HUES64 (cell line): ENCODE data around the gene TMEM255B.

Source experiments
- H3K27ac ChIP-seq: 2 replicates; pipeline ENCODE4 v1.7.0; 2013; ENCODE audit warnings: low read depth, low read length, inconsistent platforms
- H3K27me3 ChIP-seq: 2 replicates; pipeline ENCODE4 v1.6.1; 2013; ENCODE audit warnings: mild to moderate bottlenecking, low read length; ENCODE audit not compliant: insufficient read depth
- H3K36me3 ChIP-seq: 2 replicates; pipeline ENCODE4 v1.6.1; 2013; ENCODE audit warnings: mild to moderate bottlenecking, low read length; ENCODE audit not compliant: insufficient read depth
- H3K4me1 ChIP-seq: 2 replicates; pipeline ENCODE4 v1.6.1; 2013; ENCODE audit warnings: mild to moderate bottlenecking, low read length, moderate library complexity; ENCODE audit not compliant: insufficient read depth
- H3K4me3 ChIP-seq: 2 replicates; pipeline ENCODE4 v1.5.1; 2013; ENCODE audit warnings: mild to moderate bottlenecking, low read length, moderate library complexity
- H3K9ac ChIP-seq: 2 replicates; pipeline ENCODE4 v1.6.1; 2013; ENCODE audit warnings: mild to moderate bottlenecking, low read depth, low read length
- H3K9me3 ChIP-seq: 2 replicates; pipeline ENCODE4 v1.6.1; 2013; ENCODE audit warnings: low read depth, low read length; ENCODE audit not compliant: insufficient read depth
- WGBS: fragments of 150-250, 120-280 bp; methylation state at CpG from one replicate; pipeline ENCODE4 v1.1.7; 2013; ENCODE audit warnings: missing lambda C conversion rate; 5-methylcytosine and 5-hydroxymethylcytosine counted together

Gene TMEM255B

GRCh38 chr13:113770937-113771336 lies 11.9 kb downstream of the TMEM255B start:
- Histone ChIP-seq H3K4me3 (no peak overlapping the region), H3K36me3 (no peaks in the 10 kb centered on the region), H3K9ac (no peak overlapping the region), H3K4me1 (no peaks in the 10 kb centered on the region), H3K27ac (no peak overlapping the region), H3K27me3 (no peaks in the 10 kb centered on the region), H3K9me3 (no peaks in the 10 kb centered on the region)
- 94% methylated on average over 5 of the region's 5 CpGs for WGBS

DNA sequence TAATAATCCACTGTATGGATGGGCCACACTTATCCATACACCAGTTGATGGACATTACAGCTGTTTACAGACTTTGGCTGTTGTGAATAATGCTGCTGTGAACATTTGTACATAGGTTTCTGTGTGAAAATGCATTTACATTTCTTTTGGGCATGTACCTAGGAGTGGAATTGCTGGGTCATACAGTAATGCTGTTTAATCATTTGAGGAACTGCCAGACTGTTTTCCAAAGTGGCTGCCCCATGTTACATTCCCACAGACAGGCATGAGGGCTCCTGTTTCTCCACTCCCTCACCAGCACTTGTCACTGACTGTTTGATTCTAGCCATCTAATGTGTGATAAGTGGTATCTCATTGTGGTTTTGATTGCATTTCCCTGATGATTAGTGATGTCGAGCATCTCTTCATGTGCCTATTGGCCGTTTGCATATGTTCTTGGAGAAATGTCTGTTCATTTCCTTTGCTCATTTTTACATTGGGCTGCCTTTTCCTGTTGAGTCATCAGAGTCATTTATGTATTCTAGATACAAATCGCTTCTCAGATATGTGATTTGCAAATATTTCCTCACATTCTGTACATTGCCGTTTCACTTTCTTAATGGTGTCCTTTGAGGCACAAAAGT lies 12.8 kb downstream of the TMEM255B start:
- H3K27me3 ChIP-seq, result no peaks in the 10 kb centered on the region
- 72% methylated on average over 3 of the region's 4 CpGs for WGBS
- no peak overlapping the region for H3K27ac ChIP-seq
- H3K36me3 ChIP-seq, result no peaks in the 10 kb centered on the region
- no peaks in the 10 kb centered on the region for H3K9me3 ChIP-seq
- no peaks in the 10 kb centered on the region for H3K4me1 ChIP-seq
- H3K9ac ChIP-seq, result no peak overlapping the region
- H3K4me3 ChIP-seq, result no peak overlapping the region

DNA sequence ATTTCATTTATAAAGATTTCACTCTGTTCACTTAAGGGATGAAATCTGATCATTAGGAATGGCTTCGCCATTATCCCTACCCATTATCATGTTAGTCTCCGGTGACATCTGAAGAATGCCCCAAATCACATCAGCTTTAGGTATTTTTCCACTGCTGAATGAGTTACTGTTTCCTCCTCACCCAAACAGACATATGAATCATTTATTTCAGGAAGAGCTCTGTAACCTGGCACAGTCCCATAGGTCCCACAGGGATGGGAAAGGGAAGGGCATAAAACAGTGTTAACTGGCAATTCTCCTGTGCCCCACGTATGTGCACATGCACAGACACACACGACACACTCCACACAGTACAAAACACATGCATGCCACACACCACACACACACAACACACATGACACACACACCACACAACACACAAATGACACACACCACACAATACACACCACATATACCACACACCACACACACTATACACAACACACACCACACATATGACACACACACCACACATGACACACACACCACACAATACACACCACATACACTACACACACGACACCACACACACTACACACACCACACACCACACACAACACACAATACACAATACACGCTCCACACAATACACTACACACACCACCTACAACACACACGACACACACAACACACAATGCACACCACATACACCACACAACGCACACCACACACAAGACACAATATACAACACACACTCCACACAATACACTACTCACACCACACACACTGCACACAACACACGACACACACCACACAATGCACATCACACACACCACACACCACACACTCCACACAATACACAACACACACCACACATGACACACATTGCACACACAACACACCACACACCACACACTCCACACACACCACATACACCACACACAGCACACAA lies 15.4 kb downstream of the TMEM255B start:
- H3K4me3 ChIP-seq, result no peak overlapping the region
- no peaks in the 10 kb centered on the region for H3K9me3 ChIP-seq
- no peak overlapping the region for H3K27ac ChIP-seq
- H3K9ac ChIP-seq, result no peak overlapping the region
- peaks cover 3% of the 10 kb centered on the region; the same call in 1 of the 2 replicates for H3K27me3 ChIP-seq
- WGBS, result 80% methylated on average over 9 of the region's 9 CpGs
- no peaks in the 10 kb centered on the region for H3K36me3 ChIP-seq
- H3K4me1 ChIP-seq, result no peaks in the 10 kb centered on the region

- Histone ChIP-seq H3K4me3 (no peak overlapping the region), H3K27me3 (peaks cover 3% of the 10 kb centered on the region; the same call in 1 of the 2 replicates), H3K36me3 (no peaks in the 10 kb centered on the region), H3K27ac (no peak overlapping the region), H3K4me1 (no peaks in the 10 kb centered on the region), H3K9ac (no peak overlapping the region), H3K9me3 (no peaks in the 10 kb centered on the region)
- 94% methylated on average over 28 of the region's 28 CpGs for WGBS
These were observed 16.6 kb downstream of the TMEM255B start for GRCh38 chr13:113775451-113776145.

DNA sequence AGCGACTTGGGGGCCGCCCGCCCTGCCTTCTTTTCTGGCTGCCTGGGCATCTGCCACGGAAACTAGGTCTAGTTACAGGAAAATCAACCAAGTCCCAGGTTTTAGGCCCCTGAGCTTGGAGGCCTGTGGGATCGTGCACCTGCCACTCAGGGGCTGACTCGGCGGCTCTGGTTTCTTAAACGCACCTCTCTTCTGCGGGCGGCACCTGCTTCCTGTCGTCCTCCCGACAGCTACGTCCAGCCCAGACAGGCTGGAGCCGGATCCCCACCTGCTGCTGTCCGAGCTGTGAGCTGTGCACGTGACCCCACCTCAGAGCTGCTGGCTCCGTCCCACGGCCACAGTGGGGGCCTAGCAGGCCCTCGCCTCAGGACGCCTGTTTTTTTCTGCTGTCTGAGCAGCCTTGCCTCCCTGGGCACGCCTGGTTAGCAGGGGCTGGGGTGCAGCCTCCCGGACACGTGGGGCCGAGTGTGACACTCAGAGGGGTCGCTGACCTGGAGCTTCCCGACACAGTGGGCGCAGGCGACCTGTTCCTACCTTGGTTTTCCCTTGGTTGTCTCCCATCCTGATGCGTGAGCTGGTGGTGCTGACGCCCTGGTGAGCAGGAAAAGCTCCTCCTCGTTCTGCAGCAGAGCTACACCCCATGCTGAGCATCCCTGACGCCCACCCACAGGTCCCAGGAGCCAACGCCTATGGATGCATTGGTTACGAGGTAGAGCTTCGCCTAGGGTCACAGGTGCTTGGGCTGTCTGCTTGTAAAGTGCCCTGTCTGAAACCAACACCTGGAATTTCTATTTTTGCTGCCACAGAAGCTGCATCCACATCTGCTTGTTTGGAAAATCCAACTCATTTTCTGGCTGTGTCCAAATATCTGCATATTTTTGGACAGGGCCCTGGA lies 17.5 kb downstream of the TMEM255B start:
- Histone ChIP-seq H3K36me3 (no peaks in the 10 kb centered on the region), H3K4me3 (no peak overlapping the region), H3K9ac (no peak overlapping the region), H3K27me3 (peaks cover 3% of the 10 kb centered on the region; the same call in 1 of the 2 replicates), H3K27ac (no peak overlapping the region), H3K4me1 (no peaks in the 10 kb centered on the region), H3K9me3 (no peaks in the 10 kb centered on the region)
- 87% methylated on average over 35 of the region's 35 CpGs for WGBS

DNA sequence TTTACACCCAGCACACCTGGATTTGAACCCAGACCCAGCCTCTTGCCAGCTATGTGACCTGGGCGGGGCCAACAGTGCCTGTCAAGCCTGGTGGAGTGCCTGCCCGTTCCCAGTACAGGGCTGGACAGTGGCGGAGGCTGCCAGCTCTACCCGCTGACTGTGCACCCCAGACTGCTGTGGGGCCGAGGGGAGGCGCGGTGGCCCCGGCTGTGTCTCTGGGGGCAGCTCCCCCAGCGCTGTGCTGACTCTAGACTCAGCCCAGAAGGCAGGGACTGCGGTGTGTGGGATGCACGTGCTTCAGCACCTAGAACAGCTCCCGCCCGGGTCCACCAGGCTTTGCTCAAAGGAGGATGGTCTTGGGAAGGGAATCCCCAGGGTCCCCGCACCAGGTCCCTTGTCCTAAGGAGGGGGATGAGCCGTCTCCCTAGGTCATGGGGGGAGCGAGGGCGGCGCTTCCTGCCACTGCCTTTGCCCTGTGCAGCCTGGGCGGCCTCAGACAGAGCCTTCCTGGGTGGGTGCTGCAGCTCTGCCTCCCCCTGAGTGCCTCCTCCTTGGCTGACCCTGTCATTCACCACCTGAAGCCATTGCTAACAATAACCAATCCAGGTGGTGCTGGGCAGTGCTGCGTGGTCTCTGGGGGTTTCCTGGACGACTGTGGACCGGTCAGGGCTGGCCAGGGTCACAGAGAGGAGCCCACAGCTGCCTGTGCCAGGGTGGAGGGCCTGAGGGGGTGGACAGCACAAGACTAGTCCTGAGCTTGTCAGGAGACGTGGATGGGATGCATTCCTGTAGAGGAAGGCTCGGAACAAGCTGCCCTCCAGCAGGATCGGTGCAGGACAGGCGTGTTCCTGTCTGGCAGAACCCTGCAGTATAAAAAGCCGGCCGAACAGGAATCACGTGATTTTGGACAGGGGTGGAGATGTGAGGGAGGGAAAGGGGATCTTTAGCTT lies 18.6 kb downstream of the TMEM255B start:
- WGBS, result 39% methylated on average over 29 of the region's 29 CpGs
- H3K36me3 ChIP-seq, result no peaks in the 10 kb centered on the region
- H3K4me1 ChIP-seq, result no peaks in the 10 kb centered on the region
- H3K27me3 ChIP-seq, result peaks cover 3% of the 10 kb centered on the region; the same call in 1 of the 2 replicates
- H3K9me3 ChIP-seq, result no peaks in the 10 kb centered on the region
- H3K9ac ChIP-seq, result no peak overlapping the region
- no peak overlapping the region for H3K4me3 ChIP-seq
- no peak overlapping the region for H3K27ac ChIP-seq

DNA sequence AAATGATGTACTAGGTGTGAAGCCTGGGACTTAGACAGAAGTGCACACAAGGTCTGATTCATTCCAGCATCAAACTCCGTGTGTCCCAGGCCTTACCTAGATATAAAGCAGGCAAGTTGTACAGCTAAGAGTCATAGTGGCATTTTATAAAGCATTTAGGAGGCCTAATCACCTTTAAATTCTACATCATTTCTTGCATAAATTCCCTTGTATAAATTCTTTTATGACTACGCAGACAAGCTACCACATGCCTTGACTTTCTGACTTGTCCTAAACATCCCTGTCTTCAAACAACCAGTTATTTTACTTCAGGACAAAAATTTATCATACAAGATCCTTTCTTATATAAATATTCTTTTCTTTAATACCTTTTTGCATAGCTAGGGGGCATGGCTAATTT lies 22.5 kb downstream of the TMEM255B start:
- 87% methylated on average over 2 of the region's 2 CpGs for WGBS
- Histone ChIP-seq H3K9ac (no peak overlapping the region), H3K9me3 (no peaks in the 10 kb centered on the region), H3K27ac (no peak overlapping the region), H3K36me3 (no peaks in the 10 kb centered on the region), H3K4me3 (no peak overlapping the region), H3K27me3 (peaks cover 3% of the 10 kb centered on the region; the same call in 1 of the 2 replicates), H3K4me1 (no peaks in the 10 kb centered on the region)

GRCh38 chr13:113782472-113782871 lies 23.4 kb downstream of the TMEM255B start:
- Histone ChIP-seq H3K9ac (no peak overlapping the region), H3K27me3 (peaks cover 3% of the 10 kb centered on the region; the same call in 1 of the 2 replicates), H3K4me3 (no peak overlapping the region), H3K27ac (no peak overlapping the region), H3K9me3 (no peaks in the 10 kb centered on the region), H3K4me1 (no peaks in the 10 kb centered on the region), H3K36me3 (no peaks in the 10 kb centered on the region)
- WGBS, result 78% methylated on average over 14 of the region's 14 CpGs

GRCh38 chr13:113783200-113783881 lies 24.3 kb downstream of the TMEM255B start:
- no peak overlapping the region for H3K9ac ChIP-seq
- no peaks in the 10 kb centered on the region for H3K36me3 ChIP-seq
- peaks cover 3% of the 10 kb centered on the region; the same call in 1 of the 2 replicates for H3K27me3 ChIP-seq
- H3K4me1 ChIP-seq, result no peaks in the 10 kb centered on the region
- no peak overlapping the region for H3K4me3 ChIP-seq
- 92% methylated on average over 12 of the region's 12 CpGs for WGBS
- no peak overlapping the region for H3K27ac ChIP-seq
- H3K9me3 ChIP-seq, result no peaks in the 10 kb centered on the region
